HG02642 (cell line): Measurements from ENCODE around the gene CASP6.
"Not testable (repeated sequence)": the region's sequence is repeated elsewhere in the genome, so short reads cannot be mapped to it uniquely, and the experiment has no call there.

ENCODE experiments used
- ATAC-seq: cut with Tn5 transposase; IDR thresholded peaks from one replicate; pipeline ENCODE4 v1.9.1; 2021; ENCODE audit warnings: mild to moderate bottlenecking; ENCODE audit not compliant: unreplicated experiment, poor library complexity

CASP6 gene

DNA sequence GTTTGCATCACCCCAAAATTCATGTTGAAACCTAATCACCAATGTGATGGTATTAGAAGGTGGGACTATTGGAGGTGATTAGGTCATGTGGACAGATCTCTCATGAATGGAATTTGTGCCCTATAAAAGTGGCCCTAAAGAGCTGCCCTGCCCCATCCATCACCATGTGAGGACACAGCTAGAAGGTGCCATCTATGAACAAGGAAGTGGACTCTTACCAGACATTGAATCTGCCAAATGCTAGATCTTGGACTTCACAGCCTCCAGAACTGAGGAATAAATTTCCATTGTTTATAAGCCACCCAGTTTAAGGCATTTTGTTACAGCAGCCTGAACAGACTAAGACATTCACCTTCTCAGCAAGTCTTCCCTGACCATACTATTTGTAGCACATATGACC lies 19.1 kb upstream of the CASP6 start:
- no peak for ATAC-seq

GRCh38 chr4:109721033-109721432 lies 17.8 kb upstream of the CASP6 start:
- no peak for ATAC-seq

- ATAC-seq = no peak
These were observed 16.4 kb upstream of the CASP6 start for GRCh38 chr4:109719604-109720003.

- no peak for ATAC-seq
These were observed 15.5 kb upstream of the CASP6 start for GRCh38 chr4:109718759-109719158.

- ATAC-seq = no peak
These were observed 10.3 kb upstream of the CASP6 start for GRCh38 chr4:109713500-109713899.

DNA sequence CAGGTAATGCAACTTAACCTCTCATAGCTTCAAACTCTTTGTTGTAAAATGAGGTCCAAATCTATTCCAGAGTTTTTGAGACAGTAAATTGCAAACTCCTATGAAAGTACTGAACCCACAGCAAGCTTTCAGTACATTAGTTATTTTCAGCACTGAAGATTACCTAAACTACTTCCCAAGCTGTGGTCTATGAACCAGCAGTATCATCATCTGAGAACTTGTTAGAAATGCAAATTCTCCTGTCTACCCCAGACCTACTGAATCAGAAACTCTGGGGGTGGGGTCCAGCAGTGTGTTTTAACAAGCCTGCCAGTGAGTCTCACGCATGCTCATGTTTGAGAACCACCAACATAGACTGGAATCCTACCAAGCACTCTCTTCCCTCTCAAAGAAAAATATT lies 5.7 kb upstream of the CASP6 start:
- ATAC-seq = peak; percentile 94

DNA sequence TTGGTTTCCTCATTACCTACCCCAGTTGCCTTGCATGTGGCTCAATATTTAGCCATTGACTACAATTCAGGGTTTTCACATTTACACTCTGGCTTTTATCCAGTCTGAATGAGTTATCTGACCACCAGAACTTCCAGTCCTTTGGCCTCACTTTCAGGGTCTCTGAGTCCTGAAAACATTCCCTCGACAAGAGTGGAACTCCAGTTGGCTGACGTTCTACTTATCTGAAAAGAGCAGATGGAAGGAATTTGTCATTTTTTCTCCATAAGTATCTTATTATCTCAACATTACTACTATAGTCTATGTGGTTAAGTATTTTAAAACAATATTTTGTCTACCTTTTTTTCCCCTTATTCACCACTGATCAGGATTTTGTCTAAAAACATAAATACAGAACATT lies 5.2 kb upstream of the CASP6 start:
- ATAC-seq = no peak

GRCh38 chr4:109703664-109704361 lies 568 bp upstream of the CASP6 start:
- no peak for ATAC-seq

- no peak for ATAC-seq
These were observed 1.5 kb downstream of the CASP6 start for GRCh38 chr4:109701566-109702410.

DNA sequence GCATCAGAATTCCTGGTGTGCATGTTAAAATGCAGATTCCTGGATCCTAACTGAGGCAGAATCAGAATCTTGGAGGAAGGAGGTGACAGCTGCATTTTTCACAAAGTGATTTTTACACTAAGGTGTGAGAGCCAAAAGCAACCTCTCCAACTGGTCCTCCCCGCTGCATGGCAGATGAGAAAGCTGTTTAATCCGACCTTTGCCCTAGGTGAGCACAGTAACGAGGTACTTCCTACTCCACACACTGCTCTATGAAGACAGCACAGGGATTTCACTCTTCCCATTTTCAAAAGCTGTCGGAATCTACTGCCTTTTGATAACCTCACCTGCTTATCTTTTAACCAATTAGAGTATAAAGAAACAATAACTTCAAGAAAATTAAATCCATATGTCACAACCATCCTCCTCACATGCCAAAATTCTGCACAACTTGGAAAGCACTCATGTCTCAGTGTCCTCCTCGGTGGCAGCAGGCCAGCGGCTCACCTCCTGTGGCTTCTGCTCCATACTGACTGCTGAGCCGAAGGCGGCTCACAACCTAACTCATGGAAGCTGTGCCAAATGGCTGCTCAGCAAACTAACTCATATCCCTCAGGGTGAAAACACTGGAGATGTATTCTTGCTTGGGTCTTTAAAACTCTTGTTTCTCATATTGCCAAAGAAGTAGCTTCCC lies 3.6 kb downstream of the CASP6 start:
- ATAC-seq = no peak

DNA sequence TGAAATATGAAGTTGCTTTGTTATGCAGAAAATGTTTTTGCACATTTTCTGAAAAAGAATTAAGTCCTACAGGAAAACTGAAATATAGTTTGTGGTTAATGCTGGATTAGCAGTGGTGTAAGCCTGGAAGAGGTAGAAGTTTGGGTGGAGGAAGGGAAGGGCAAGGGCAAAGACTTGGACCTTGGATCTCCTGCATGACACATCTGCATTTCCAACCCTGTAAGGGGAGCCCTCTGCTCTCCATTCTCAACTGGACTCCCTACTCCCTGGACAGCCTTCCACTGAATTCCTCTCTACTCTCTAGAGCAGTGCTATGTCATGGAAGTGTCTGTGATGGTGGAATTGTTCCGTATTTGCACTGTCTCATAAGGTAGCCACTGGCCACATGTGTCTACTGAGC lies 4.6 kb downstream of the CASP6 start:
- no peak for ATAC-seq

DNA sequence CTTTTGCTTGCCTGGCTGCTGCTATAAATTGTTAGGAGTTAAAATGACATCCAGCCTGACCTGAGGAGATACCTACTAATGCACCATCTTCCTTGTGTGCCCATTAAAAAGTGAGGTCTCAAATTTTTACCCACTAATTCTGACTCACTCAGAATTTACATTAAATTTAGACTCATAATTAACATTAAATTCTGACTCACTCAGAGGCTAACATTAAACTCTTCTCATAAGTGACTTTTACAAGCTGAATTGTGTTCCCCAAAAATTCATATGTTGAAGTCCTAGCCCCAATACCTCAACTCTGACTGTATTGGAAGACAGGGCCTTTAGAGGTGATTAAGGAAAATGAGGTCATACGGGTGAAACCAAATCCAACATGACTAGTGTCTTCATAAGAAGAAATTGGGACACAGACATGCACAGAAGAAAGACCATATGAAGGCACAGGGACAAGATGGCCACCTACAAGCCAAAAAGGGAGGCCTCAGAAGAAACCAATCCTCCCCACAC lies 11.8 kb downstream of the CASP6 start:
- no peak for ATAC-seq

- ATAC-seq = peak; percentile 73
These were observed 12.4 kb downstream of the CASP6 start for GRCh38 chr4:109690690-109691410.

- no peak for ATAC-seq
These were observed 18.5 kb downstream of the CASP6 start for GRCh38 chr4:109684727-109685126.

- no peak for ATAC-seq
These were observed 19.5 kb downstream of the CASP6 start for GRCh38 chr4:109683621-109684253.

DNA sequence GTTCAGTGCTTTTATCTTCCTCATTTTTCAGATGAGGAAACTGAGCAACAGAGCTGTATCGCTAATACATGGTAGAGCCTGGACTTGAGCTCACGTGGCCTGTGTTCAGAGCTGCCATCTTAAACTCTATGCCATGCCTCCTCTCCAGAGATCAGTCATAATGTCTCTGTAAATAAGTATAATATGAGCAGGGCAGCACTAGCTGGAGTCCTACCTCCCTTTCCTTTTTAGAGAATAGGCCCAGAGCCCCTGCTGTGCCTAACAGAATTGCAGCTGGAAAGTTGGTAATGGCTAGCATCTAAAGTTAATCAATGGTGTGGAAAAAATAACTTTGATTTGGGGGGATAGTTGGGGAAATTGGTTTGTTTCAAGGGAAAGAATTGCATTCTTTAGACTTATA lies 20.4 kb downstream of the CASP6 start:
- no peak for ATAC-seq

DNA sequence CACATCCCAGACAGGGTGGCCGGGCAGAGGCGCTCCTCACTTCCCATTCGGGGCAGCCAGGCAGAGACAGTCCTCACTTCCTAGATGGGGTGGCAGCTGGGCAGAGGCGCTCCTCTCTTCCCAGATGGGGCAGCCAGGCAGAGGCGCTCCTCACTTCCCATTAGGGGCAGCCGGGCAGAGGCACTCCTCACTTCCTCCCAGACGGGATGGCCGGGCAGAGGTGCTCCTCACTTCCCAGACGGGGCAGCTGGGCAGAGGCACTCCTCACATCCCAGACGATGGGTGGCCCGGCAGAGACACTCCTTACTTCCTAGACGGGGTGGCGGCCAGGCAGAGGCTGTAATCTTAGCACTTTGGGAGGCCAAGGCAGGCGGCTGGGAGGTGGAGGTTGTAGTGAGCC lies 24.3 kb downstream of the CASP6 start:
- ATAC-seq = not testable (repeated sequence)

DNA sequence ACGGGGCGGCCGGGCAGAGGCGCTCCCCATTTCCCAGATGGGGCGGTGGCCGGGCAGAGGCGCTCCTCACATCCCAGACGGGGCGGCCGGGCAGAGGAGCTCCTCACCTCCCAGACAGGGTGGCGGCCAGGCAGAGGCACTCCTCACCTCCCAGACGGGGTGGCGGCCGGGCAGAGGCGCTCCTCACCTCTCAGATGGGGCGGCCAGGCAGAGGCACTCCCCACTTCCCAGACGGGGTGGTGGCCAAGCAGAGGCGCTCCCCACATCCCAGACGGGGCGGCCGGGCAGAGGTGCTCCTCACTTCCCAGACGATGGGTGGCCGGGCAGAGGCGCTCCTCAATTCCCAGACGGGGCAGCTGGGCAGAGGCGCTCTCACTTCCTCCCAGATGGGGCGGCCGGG lies 24.8 kb downstream of the CASP6 start:
- ATAC-seq = not testable (repeated sequence)

DNA sequence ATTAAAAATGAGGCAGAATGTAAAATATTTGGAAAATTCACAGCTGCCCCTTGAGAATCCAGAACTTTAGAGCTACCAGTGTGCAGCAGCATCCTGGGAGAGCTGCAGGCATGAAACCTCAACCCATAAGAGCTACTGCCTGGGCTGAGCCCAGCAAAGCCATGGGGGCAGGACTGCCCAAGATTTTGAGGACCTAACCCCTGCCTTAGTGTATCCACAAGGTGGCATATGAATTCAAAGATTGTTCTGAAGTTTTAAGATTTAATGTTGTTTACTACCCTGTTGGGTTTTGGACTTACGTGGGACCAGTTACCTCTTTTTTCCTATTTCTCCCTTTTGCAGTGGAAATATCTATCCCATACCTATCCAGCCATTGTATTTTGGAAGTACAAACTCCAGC lies 26.4 kb downstream of the CASP6 start:
- ATAC-seq = no peak

DNA sequence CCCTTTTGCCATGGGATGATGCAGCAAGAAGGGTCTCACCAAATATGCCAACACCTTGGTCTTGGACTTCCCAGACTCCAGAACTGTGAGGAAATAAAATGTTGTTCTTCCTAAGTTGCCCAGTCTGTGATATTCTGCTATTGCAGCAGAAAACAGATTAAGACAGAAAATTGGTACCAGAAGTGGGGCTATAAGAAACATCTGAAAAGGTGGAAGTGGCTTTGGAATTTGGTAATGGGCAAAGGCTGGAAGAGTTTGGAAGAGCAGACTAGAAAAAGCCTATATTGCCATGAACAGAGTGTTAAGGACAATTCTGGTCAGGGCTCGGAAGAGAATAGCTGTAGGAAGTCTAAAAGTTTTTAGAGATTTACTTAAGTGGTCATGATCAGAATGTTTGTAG lies 27.4 kb downstream of the CASP6 start:
- no peak for ATAC-seq
